Mesenchymal stem cell (in vitro differentiated cells and primary cell): ENCODE results near the gene RO60.

Experiments
- DNase-seq: peaks from one replicate; pipeline ENCODE4 v3.0.0-alpha.2; 2013
- H2AFZ ChIP-seq: one replicate; pipeline ENCODE4 v1.6.1; 2013; ENCODE audit warnings: low read depth, mild to moderate bottlenecking, control low read depth, inconsistent platforms, low read length, moderate library complexity
- H2AK5ac ChIP-seq: 2 replicates; pipeline ENCODE4 v1.6.1; 2013; ENCODE audit warnings: low read length, moderate library complexity, mild to moderate bottlenecking, inconsistent platforms; ENCODE audit not compliant: severe bottlenecking
- H2BK120ac ChIP-seq: one replicate; pipeline ENCODE4 v1.6.1; 2013; ENCODE audit warnings: low read depth, mild to moderate bottlenecking, inconsistent platforms, low read length, moderate library complexity
- H2BK12ac ChIP-seq, 2 experiments: one replicate each; pipeline ENCODE4 v1.6.1; 2013; ENCODE audit warnings: inconsistent platforms in 2 of 2, low read length in 2 of 2, mild to moderate bottlenecking in 2 of 2, moderate library complexity in 2 of 2, control low read depth in 1 of 2
- H2BK15ac ChIP-seq: one replicate; pipeline ENCODE4 v1.6.1; 2013; ENCODE audit warnings: mild to moderate bottlenecking, low read depth, inconsistent platforms; ENCODE audit not compliant: poor library complexity, severe bottlenecking
- H2BK5ac ChIP-seq: 2 replicates; pipeline ENCODE4 v1.6.1; 2013; ENCODE audit warnings: low read depth, mild to moderate bottlenecking, low read length, control low read depth, inconsistent platforms; ENCODE audit not compliant: poor library complexity, severe bottlenecking
- H3K14ac ChIP-seq, 2 experiments: one replicate each; pipeline ENCODE4 v1.6.1; 2013; ENCODE audit warnings: inconsistent platforms in 2 of 2, low read length in 2 of 2, control low read depth in 1 of 2, mild to moderate bottlenecking in 1 of 2, moderate library complexity in 1 of 2
- H3K18ac ChIP-seq, 2 experiments: one replicate each; pipeline ENCODE4 v1.6.1; 2013; ENCODE audit warnings: inconsistent platforms in 2 of 2, low read length in 2 of 2, control low read depth in 1 of 2, low read depth in 1 of 2, mild to moderate bottlenecking in 1 of 2
- H3K23ac ChIP-seq, 2 experiments: one replicate each; pipeline ENCODE4 v1.6.1; 2013; ENCODE audit warnings: inconsistent platforms in 2 of 2, low read length in 2 of 2, mild to moderate bottlenecking in 2 of 2, moderate library complexity in 2 of 2, control low read depth in 1 of 2
- H3K27ac ChIP-seq: 2 replicates; pipeline ENCODE4 v1.5.1; 2013; ENCODE audit warnings: mild to moderate bottlenecking, moderate library complexity, low read length, control low read depth, inconsistent platforms; ENCODE audit not compliant: poor library complexity, severe bottlenecking
- H3K27me3 ChIP-seq, 2 experiments: 2 replicates each; pipeline versions ENCODE4 v1.6.1 to v1.7.0; 2013; ENCODE audit warnings: low read length in 2 of 2, mild to moderate bottlenecking in 2 of 2, moderate library complexity in 2 of 2, control low read depth in 1 of 2, inconsistent platforms in 1 of 2; ENCODE audit not compliant: control insufficient read depth in 1 of 2, insufficient read depth in 1 of 2
- H3K36me3 ChIP-seq, 2 experiments: 2 replicates each; pipeline versions ENCODE4 v1.6.1 to v1.7.0; 2013; ENCODE audit warnings: low read length in 2 of 2, control low read depth in 1 of 2, inconsistent platforms in 1 of 2, low read depth in 1 of 2, mild to moderate bottlenecking in 1 of 2; ENCODE audit not compliant: insufficient read depth in 2 of 2, control insufficient read depth in 1 of 2
- H3K4ac ChIP-seq, 2 experiments: one replicate each; pipeline ENCODE4 v1.6.1; 2013; ENCODE audit warnings: inconsistent platforms in 2 of 2, low read length in 2 of 2, mild to moderate bottlenecking in 2 of 2, moderate library complexity in 2 of 2, control low read depth in 1 of 2, low read depth in 1 of 2
- H3K4me1 ChIP-seq: 2 replicates; pipeline ENCODE4 v1.6.1; 2013; ENCODE audit warnings: low read depth, low read length, control low read depth; ENCODE audit not compliant: control insufficient read depth, insufficient read depth
- H3K4me2 ChIP-seq: 2 replicates; pipeline ENCODE4 v1.6.1; 2013; ENCODE audit warnings: low read length, mild to moderate bottlenecking, inconsistent platforms; ENCODE audit not compliant: poor library complexity, severe bottlenecking
- H3K4me3 ChIP-seq, 2 experiments: 2 replicates each; pipeline versions ENCODE4 v1.5.1 to v1.7.0; 2013; ENCODE audit warnings: low read length in 2 of 2, mild to moderate bottlenecking in 2 of 2, control low read depth in 1 of 2, low read depth in 1 of 2; ENCODE audit not compliant: insufficient read depth in 1 of 2
- H3K79me1 ChIP-seq: replicated peaks from 2 replicates; pipeline ENCODE4 v1.6.1; 2013; ENCODE audit warnings: mild to moderate bottlenecking, control low read depth, low read length, inconsistent platforms; ENCODE audit not compliant: poor library complexity, severe bottlenecking
- H3K9ac ChIP-seq: 2 replicates; pipeline ENCODE4 v1.7.0; 2013; ENCODE audit warnings: mild to moderate bottlenecking, low read length, moderate library complexity
- H3K9me3 ChIP-seq: 2 replicates; pipeline ENCODE4 v1.7.0; 2013; ENCODE audit warnings: mild to moderate bottlenecking, low read length; ENCODE audit not compliant: control insufficient read depth
- H4K8ac ChIP-seq: one replicate; pipeline ENCODE4 v1.6.1; 2013; ENCODE audit warnings: inconsistent platforms, mild to moderate bottlenecking, low read length, moderate library complexity
- H4K91ac ChIP-seq: one replicate; pipeline ENCODE4 v1.6.1; 2013; ENCODE audit warnings: mild to moderate bottlenecking, low read length, inconsistent platforms
- WGBS: methylation state at CpG from one replicate; pipeline ENCODE4 v1.1.7; 2013; ENCODE audit warnings: mixed read lengths; 5-methylcytosine and 5-hydroxymethylcytosine counted together

Gene RO60

DNA sequence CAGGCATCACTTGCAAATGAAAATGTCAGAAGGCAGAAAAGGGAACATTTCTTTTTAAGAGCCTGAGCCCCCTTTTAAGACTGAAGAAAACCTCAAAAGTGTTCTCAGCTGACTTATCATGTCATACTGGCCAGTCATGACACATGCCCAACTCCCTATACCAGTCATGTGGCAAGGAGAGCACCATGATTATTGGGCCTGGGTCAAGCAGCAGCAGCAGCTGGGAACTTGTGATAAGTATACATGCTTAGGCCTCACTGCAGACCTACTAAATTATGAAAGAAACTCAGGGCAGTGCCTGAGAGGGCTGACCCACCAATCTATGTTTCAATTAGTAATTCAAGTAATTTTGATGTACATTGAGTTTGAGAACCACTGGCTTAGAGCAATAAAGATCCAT lies 8.6 kb downstream of the RO60 start:
- H3K27me3 ChIP-seq = no peaks in the 10 kb centered on the region
- H3K9me3 ChIP-seq = no peaks in the 10 kb centered on the region
- no peaks in the 10 kb centered on the region for H3K4me1 ChIP-seq
- H2AK5ac ChIP-seq = no peak overlapping the region
- no peak overlapping the region for H3K4me2 ChIP-seq
- H3K9ac ChIP-seq = no peak overlapping the region
- no peak for DNase-seq
- H3K27ac ChIP-seq = no peak overlapping the region
- no peak overlapping the region for H4K8ac ChIP-seq
- no peak overlapping the region for H2AFZ ChIP-seq
- peaks cover 0 to 22% of the 10 kb centered on the region in 2 experiments for H3K36me3 ChIP-seq
- H3K23ac ChIP-seq = peak overlapping the region in 1 of 2 experiments; percentile 83
- H3K4ac ChIP-seq = no peak overlapping the region
- no peak overlapping the region for H2BK120ac ChIP-seq
- no peak overlapping the region for H2BK5ac ChIP-seq
- peak overlapping the region in 1 of 2 experiments; percentile 11 for H3K14ac ChIP-seq
- no peak overlapping the region for H3K18ac ChIP-seq
- no peak overlapping the region for H2BK12ac ChIP-seq
- peaks cover 7% of the 10 kb centered on the region for H3K79me1 ChIP-seq
- H4K91ac ChIP-seq = no peak overlapping the region
- no peak overlapping the region for H2BK15ac ChIP-seq
- H3K4me3 ChIP-seq = no peak overlapping the region

DNA sequence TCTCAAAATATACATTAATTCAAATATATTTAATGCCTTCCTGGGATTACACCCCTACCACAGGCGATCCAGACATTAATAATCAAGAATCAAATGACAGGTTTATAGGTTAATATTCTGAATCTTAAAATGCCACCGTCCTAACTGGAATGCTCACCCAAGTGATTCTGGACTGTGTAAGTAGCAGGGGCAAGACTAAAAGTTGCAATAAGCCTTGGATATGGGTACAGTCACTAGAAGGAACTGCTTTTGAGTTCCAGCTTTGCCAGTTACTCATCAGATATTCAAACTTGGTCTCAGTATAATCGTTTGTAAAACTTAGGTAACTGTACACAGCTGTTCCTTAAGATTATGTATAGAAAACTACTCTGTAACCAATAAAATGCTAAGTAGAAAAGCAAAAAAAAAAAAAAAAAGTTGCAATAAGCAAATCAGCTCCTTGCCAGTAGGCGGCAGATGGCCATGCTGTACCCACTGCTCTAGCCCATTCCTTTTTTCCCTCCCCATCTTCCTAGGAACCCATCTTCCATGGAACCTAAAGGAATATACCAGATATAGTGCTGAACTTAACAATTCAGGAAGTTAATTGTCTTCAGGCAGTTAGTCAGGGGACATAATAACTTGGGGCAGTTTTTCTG lies 10.5 kb downstream of the RO60 start:
- no peaks in the 10 kb centered on the region for H3K9me3 ChIP-seq
- no peak overlapping the region for H3K4me2 ChIP-seq
- no peak overlapping the region for H2BK15ac ChIP-seq
- peaks cover 0 to 26% of the 10 kb centered on the region in 2 experiments for H3K36me3 ChIP-seq
- no peak overlapping the region for H2AK5ac ChIP-seq
- H2BK12ac ChIP-seq = no peak overlapping the region
- H3K4ac ChIP-seq = no peak overlapping the region
- H4K8ac ChIP-seq = no peak overlapping the region
- peaks cover 7% of the 10 kb centered on the region for H3K79me1 ChIP-seq
- DNase-seq = peak; percentile 43
- no peak overlapping the region for H3K9ac ChIP-seq
- no peak overlapping the region for H2AFZ ChIP-seq
- no peaks in the 10 kb centered on the region for H3K4me1 ChIP-seq
- H3K14ac ChIP-seq = no peak overlapping the region
- no peak overlapping the region for H3K27ac ChIP-seq
- no peak overlapping the region for H3K4me3 ChIP-seq
- no peak overlapping the region for H3K18ac ChIP-seq
- 100% methylated on average over 1 of the region's 4 CpGs for WGBS
- no peak overlapping the region for H4K91ac ChIP-seq
- H2BK5ac ChIP-seq = no peak overlapping the region
- no peaks in the 10 kb centered on the region for H3K27me3 ChIP-seq
- no peak overlapping the region for H3K23ac ChIP-seq
- no peak overlapping the region for H2BK120ac ChIP-seq

DNA sequence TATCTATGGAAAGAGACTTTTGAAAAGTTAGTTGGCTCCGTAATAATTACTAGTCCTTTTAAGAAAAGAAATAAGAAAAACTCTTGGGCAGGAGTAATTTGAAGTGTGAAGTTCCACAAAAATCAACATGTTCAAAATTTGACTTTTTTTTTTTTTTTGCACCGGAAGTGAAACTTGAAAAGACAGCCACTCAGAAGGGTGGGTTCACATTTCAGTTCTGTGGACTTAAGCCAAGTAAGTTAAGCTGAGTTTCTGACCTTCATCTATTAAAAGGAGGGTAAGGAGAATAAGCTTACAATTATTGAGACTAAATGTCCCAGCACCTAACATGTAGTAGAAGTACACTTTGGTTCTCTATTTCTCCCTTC lies 11.0 kb downstream of the RO60 start:
- no peak overlapping the region for H2BK120ac ChIP-seq
- no peaks in the 10 kb centered on the region for H3K4me1 ChIP-seq
- H3K23ac ChIP-seq = no peak overlapping the region
- H3K9me3 ChIP-seq = no peaks in the 10 kb centered on the region
- H3K79me1 ChIP-seq = peaks cover 8% of the 10 kb centered on the region
- no peak overlapping the region for H2BK15ac ChIP-seq
- H3K4me3 ChIP-seq = no peak overlapping the region
- no peak overlapping the region for H3K27ac ChIP-seq
- 93% methylated on average over 2 of the region's 2 CpGs for WGBS
- H3K27me3 ChIP-seq = no peaks in the 10 kb centered on the region
- no peak overlapping the region for H3K14ac ChIP-seq
- no peak overlapping the region for H2BK5ac ChIP-seq
- no peak for DNase-seq
- H2AFZ ChIP-seq = no peak overlapping the region
- peaks cover 0 to 26% of the 10 kb centered on the region in 2 experiments for H3K36me3 ChIP-seq
- no peak overlapping the region for H2AK5ac ChIP-seq
- no peak overlapping the region for H3K4me2 ChIP-seq
- no peak overlapping the region for H3K4ac ChIP-seq
- no peak overlapping the region for H4K91ac ChIP-seq
- H3K9ac ChIP-seq = no peak overlapping the region
- no peak overlapping the region for H3K18ac ChIP-seq
- H4K8ac ChIP-seq = no peak overlapping the region
- H2BK12ac ChIP-seq = no peak overlapping the region

DNA sequence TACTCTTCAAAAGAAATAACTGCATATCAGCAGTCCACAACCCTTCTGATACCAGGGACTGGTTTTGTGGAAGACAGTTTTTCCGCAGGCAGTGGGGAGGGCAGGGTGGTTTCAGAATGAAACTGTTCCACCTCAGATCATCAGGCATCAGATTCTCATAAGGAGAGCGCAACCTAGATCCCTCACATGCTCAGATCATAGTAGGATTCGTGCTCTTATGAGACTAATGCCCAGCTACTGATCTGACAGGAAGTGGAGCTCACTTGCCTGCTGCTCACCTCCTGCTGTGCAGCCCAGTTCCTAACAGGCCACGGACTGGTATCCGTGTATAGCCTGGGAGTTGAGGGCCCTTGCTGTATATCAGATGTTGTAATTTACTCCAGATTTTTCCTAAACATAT lies 11.5 kb downstream of the RO60 start:
- Histone ChIP-seq H3K79me1 (peaks cover 8% of the 10 kb centered on the region), H3K14ac (no peak overlapping the region), H4K8ac (no peak overlapping the region), H3K4me3 (no peak overlapping the region), H2BK15ac (no peak overlapping the region), H3K9me3 (no peaks in the 10 kb centered on the region), H3K9ac (peak overlapping the region; percentile 28), H2BK5ac (no peak overlapping the region), H2BK12ac (no peak overlapping the region), H2AFZ (no peak overlapping the region), H3K23ac (no peak overlapping the region), H4K91ac (no peak overlapping the region), H3K4me1 (no peaks in the 10 kb centered on the region), H3K36me3 (peaks cover 0 to 30% of the 10 kb centered on the region in 2 experiments), H2BK120ac (no peak overlapping the region), H3K4me2 (no peak overlapping the region), H2AK5ac (no peak overlapping the region), H3K27ac (peak overlapping the region; percentile 14), H3K18ac (no peak overlapping the region), H3K4ac (no peak overlapping the region), H3K27me3 (no peaks in the 10 kb centered on the region)
- peak; percentile 14 for DNase-seq
- WGBS = 70% methylated on average over 3 of the region's 5 CpGs
